SK-MEL-5 (cell line): ENCODE data around the gene SPEG. TPM values are rescaled to one million over a fixed set of nuclear protein-coding genes. Genes with fewer than 3 reads are reported as not detected.
A peak's percentile ranks its signal among the peaks of the same experiment; 100 is the strongest.

ENCODE experiments used
- DNase-seq: peaks from one replicate; pipeline ENCODE4 v3.0.0-alpha.2; 2016; ENCODE audit warnings: low read depth, low spot score
- in situ Hi-C: cut with HindIII; loops from 2 replicates; pipeline ENCODE4 v1.10.0; 2016; ENCODE audit warnings: low sequenced_read_pairs, high pct_unique_total_duplicates, low pct_unique_long_range_greater_than_20kb
- total RNA-seq: library from RNA; depleted of rRNA; stranded (reverse); fragments of >200 nt; shearing (Covaris generic); gene quantifications from 2 replicates; pipeline ENCODE4 v1.2.3, GENCODE V29; 2014; rRNA removed

SPEG gene
- total RNA-seq, 1 experiment from 2014 or later: 1.9 TPM

- in situ Hi-C loops: no loop called here
- DNase-seq: no peak
Measured at GRCh38 chr2:219538956-219539788, 104.5 kb downstream of the SPEG start.

- no peak for DNase-seq
- in situ Hi-C loops: no loop called here
Measured at GRCh38 chr2:219539926-219540678, 105.5 kb downstream of the SPEG start.

- in situ Hi-C loops: no loop called here
Measured at GRCh38 chr2:219540784-219541504, 106.3 kb downstream of the SPEG start.

GRCh38 chr2:219541611-219542180 lies 107.1 kb downstream of the SPEG start:
- in situ Hi-C loops: no loop called here
- peak; percentile 74 for DNase-seq

More at GRCh38 chr2:219540784-219541504, 106.3 kb downstream of the SPEG start:
- no peak for DNase-seq

- peak; percentile 5 for DNase-seq
- in situ Hi-C loops: no loop called here
Measured at GRCh38 chr2:219542931-219543595, 108.4 kb downstream of the SPEG start.

GRCh38 chr2:219543596-219544358 lies 109.1 kb downstream of the SPEG start, which contains the start of the genes CHPF and TMEM198:
CHPF (minus strand) TSS chr2:219543809; CDS start chr2:219543538, 271 bp downstream.
TMEM198 (plus strand) TSS chr2:219544028; CDS start chr2:219544728, 700 bp downstream.
- peak; percentile 97 for DNase-seq
- in situ Hi-C loops: no loop called here

GRCh38 chr2:219544567-219544966 lies 109.9 kb downstream of the SPEG start:
- in situ Hi-C loops: no loop called here
- no peak for DNase-seq

- in situ Hi-C loops: no loop called here
- DNase-seq: no peak
Measured at GRCh38 chr2:219545295-219545942, 110.8 kb downstream of the SPEG start.

- in situ Hi-C loops: no loop called here
- DNase-seq: no peak
Measured at GRCh38 chr2:219545943-219546352, 111.3 kb downstream of the SPEG start.

GRCh38 chr2:219547621-219548020 lies 113.0 kb downstream of the SPEG start:
- no peak for DNase-seq
- in situ Hi-C loops: no loop called here

Other genes starting within 250 kb of the SPEG start
- gene ZFAND2B, start 228.1 kb upstream of the SPEG start, total RNA-seq: 10.9 and 16.2 TPM in 2 replicates
- 43.7 and 50.7 TPM in 2 replicates for gene ABCB6, start 215.9 kb upstream of the SPEG start, total RNA-seq
- 36.7 and 45.7 TPM in 2 replicates for gene ATG9A, start 205.2 kb upstream of the SPEG start, total RNA-seq
- 43.5 and 43.6 TPM in 2 replicates for gene ANKZF1, start 205.0 kb upstream of the SPEG start, total RNA-seq
- 5.3 and 6.1 TPM in 2 replicates for gene GLB1L, start 189.4 kb upstream of the SPEG start, total RNA-seq
- gene STK16, start 189.4 kb upstream of the SPEG start, total RNA-seq: 21.7 and 22.6 TPM in 2 replicates
- gene TUBA4B, start 181.6 kb upstream of the SPEG start, total RNA-seq: not detected in 2 replicates
- 1.4 TPM in 1 of 2 replicates, not detected in the other for gene TUBA4A, start 180.9 kb upstream of the SPEG start, total RNA-seq
- 25.8 and 33.2 TPM in 2 replicates for gene DNAJB2, start 155.5 kb upstream of the SPEG start, total RNA-seq
- gene PTPRN, start 125.4 kb upstream of the SPEG start, total RNA-seq: 1.5 and 2.8 TPM in 2 replicates
- not detected in 2 replicates for gene RESP18, start 102.1 kb upstream of the SPEG start, total RNA-seq
- gene DNPEP, start 46.9 kb upstream of the SPEG start, total RNA-seq: 46.8 and 50.1 TPM in 2 replicates
- 0.13 TPM in 1 of 2 replicates, not detected in the other for gene DES, start 16.5 kb upstream of the SPEG start, total RNA-seq
- gene GMPPA, start 64.0 kb downstream of the SPEG start, total RNA-seq: 60.6 and 64.8 TPM in 2 replicates
- not detected in 2 replicates for gene ASIC4, start 79.6 kb downstream of the SPEG start, total RNA-seq
- gene CHPF, start 109.0 kb downstream of the SPEG start, total RNA-seq: 93.9 and 111 TPM in 2 replicates
- 2.1 TPM in 2 replicates for gene TMEM198, start 109.2 kb downstream of the SPEG start, total RNA-seq
- 30.7 and 34.7 TPM in 2 replicates for gene OBSL1, start 136.7 kb downstream of the SPEG start, total RNA-seq
- gene INHA, start 137.5 kb downstream of the SPEG start, total RNA-seq: 0.18 TPM in 1 of 2 replicates, not detected in the other
- 13.9 and 14.7 TPM in 2 replicates for gene STK11IP, start 163.0 kb downstream of the SPEG start, total RNA-seq
- 2.9 and 4.0 TPM in 2 replicates for gene SLC4A3, start 192.8 kb downstream of the SPEG start, total RNA-seq